ENCODE data around the gene MZB1. TPM values are rescaled to one million over a fixed set of nuclear protein-coding genes. Genes with fewer than 3 reads are reported as not detected.

MZB1 gene, protein sequence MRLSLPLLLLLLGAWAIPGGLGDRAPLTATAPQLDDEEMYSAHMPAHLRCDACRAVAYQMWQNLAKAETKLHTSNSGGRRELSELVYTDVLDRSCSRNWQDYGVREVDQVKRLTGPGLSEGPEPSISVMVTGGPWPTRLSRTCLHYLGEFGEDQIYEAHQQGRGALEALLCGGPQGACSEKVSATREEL
- not detected in 2 replicates for total RNA-seq (ENCODE audit: low replicate concordance)

DNA sequence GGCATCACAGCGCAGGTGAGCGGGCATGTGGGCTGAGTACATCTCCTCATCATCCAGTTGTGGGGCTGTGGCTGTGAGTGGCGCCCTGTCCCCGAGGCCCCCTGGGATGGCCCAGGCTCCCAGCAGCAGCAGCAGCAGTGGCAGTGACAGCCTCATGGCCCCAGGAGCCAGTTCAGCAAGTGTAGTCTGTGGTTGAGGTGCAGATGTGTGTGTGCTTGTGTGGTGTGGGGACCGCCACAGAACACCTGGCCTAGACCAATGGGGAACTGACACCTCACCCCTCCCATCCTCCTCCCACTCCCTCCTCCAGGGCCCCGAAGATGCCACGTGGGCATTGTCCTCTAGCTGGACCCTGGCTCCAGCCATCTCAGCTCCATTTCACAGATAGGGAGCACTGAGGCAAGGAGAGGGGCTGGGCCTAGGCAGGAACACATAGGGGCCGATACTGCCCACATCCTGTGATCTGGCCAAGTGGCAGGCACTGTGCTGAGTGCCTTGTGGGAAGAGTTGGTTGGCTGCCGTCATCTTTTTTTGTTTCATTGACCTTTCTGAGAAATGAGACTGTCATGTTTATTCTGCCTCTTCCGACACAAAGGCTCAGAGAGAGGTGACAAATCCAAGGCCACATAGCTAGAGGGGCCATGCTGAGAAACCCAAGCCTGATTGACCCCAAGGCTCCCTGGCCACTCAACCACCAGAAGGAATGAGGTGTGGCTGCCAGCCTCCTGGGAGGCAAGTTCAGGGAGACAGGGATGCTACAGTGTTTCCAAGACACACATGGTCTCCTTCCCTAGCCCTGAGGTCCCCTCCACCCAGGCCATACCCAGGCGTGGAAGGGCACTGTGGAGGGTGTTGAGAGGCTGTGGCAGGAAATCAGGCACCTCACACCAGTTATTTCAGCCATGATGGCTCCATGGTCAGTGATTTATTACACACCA lies at the start of gene MZB1:
TSS of gene MZB1 (minus strand) at position 213 of the 938 bp plus-strand sequence. CDS start at position 156, 57 bp downstream.

DNA sequence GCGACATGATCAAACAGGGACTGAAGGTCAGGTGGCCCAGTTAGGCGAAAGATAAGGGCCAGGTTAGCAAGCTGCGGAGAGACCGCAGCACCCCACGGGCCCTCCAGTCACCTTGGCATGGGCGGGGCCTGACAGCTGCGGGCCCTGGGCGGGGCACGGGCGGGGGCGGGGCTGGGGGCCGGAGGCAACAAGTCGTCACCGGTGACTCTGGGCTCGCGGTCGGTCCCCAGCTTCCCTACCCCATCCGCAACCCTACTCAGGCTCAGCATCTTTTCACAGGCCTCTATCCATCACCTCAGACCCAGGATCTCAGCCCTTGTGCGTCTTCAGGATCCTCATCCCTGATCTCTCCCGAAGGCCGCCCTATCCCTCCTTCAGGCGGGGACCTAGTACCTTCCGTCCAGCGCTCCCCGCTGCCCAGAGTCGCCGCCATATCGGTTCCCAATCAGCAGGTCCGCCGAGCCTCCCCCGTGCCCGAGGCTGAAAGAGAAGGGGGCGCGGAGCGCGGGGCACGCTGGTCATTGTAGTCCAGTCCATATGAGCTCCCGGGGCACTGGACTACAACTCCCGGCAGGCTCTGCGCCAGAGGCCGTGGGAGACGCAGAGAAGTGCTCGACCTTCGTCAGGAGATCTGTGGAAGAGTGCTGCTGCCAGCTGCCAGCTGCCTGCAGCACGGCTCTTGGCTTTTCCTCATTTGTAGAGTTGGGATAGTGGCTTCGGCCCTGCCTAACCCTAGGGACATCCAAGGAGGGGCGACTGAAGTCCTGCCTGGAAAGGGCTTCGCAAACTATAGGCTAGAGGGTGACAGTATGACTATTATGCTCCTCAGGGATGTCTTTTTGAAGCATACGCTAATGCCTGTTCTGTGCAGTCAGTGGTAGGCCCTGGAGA lies 49.5 kb upstream of the MZB1 start, which contains the start of gene DNAJC18:
TSS of gene DNAJC18 (minus strand) at position 513 of the 891 bp plus-strand sequence. CDS start at position 433, 80 bp downstream.

DNA sequence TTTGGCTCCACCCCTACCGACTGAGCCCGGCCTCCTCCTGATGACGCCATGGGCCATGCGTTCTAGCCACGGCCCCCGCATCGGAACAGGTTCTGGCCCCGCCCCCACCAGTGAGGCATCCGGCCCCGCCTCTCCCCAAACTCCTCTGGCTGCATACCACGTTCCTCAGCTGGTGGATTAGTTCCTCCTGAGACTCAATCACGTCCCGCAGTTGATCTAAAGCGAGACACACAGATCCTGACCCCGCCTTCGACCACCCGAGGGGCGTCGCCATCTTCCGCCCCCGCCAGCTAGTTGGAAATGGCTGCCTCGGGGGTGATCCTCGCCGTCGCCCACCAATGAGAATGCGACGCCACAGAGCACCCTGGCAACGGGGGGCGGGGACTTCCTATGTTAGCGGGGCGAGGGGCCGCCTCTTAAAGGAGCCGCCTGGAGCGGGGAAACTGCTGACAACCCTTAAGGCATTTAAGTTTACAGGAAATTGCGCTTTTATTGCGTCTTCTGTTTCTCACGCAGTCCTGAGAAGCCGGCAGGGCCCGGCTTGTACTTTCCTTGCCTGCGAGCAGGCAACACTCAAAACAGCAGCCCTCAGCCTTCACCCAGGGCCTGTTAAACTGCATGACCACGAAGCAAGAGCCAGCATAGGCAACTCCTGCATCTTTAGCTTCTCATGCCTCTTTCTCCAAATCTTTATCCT lies 14.2 kb upstream of the MZB1 start, which contains the start of gene SPATA24:
TSS of gene SPATA24 (minus strand) at position 303 of the 697 bp plus-strand sequence. CDS start at position 274, 29 bp downstream.

DNA sequence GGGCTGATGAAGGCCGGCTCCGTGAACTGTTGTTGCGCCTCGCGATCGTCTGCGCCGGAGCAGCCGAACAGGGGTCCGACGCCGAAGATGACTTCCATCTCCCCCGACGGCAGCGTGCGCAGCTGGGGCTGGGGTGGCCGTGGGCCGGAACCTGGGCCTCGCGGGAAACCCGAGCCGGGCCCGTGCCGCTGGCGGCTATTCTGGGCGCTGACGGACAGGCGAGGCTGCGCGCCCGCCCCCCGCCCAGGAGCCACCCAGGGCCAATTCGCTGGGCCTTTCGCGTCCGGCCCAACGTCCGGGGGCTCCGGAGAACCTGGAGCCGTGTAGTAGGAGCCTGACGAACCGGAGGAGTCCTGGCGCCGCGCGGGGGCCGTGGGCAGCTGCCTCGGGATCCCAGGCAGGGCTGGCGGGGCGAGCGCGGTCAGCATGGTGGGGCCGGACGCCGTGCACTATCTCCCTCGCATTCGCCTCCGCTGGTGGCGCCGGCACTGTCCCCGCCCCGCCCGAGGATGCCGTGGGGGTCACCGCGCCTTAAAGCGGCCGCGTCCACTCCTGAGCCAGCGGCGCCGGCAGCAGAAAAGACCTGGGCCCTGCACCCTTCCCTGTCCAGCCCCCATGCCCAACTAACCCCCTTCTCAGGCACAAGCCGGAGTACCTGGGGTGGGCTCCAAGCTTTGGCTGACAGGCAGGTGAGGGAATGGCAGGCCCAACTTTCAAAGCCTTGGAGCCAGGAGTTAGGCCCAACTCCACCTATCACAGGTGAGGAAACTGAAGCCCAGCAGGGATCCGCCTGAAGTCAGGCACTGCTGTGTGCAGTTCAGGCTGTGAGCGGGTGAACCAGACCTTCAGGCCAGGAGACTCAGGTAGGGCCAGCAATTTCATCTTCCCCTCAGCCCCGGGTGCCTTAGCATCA lies 5.2 kb upstream of the MZB1 start, which contains the start of gene PROB1:
TSS of gene PROB1 (minus strand) at position 451 of the 913 bp plus-strand sequence. CDS start at position 428, 23 bp downstream.

DNA sequence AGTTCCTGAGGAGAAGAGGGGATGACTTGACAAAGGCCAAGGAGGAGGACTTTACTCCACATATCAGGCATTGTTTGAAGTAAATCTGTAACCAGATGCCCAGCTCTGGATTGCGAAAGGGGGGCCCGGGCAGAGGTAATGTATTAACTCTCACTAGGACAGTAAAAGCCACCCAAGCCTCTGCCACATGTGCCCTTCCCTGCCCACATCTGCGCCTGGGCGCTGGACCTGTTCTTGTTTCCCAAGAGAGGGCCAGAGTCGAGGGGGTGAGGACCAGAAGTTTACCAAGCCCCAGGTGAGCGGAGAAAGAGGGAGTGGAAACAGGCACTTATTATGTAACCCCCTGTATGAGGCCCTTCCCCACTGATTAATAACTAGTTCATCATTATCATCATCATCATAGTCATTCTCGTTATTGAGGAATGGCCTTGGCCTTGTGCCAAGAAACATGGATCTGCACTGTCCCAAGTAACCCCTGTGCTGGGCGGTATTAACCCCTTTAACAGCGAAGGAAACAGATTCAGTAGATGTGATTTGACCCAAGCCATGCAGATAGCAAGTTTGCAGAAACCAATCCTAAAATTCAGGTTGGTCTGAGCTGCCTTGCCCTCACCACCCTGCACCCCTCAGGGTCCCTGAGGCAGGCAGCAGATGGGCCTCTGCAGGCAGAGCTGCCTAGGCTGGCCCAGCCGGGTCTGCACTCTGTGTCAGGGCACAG lies 6.3 kb downstream of the MZB1 start, which contains the start of gene SLC23A1:
TSS of gene SLC23A1 (minus strand) at position 23 of the 718 bp plus-strand sequence. CDS start 44 bp downstream, outside the sequence.

DNA sequence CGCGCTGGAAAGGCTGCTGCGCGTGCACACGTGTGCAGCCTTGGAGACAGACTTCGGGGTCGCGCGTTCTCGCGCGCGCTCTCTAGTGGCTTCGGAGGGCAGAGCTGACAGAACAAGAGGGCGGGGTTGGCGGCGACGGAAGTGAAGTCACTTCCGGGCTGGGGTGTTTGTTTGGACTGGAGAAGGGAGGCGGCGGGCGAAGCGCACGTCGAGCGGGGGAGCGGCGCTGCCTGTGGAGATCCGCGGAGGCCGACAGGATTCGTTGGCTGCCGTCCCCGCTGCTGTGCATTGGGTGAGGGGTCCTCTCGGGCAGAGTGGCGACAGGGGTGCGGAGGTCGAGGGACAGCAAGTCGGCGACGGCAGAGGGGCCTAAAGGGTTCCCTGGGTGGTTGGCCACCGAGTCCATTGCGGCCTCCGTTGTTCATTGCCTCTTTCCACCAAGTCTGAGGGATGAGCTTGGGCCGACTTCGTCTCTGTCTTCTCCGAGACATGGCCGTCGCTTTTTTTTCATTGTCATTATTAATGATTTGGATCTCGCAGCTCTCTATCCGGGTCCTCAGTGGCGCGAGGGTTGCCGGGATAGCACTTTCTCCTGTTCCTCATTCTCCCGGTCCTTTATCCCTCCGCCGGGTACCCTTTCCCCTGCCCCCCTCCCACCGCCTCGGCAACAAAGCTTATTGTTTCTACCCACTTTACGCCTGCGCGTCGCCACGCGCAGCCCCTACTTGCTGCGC lies 47.9 kb downstream of the MZB1 start, which contains the start of gene PAIP2:
TSS of gene PAIP2 (plus strand) at position 166 of the 734 bp plus-strand sequence. CDS start 21,931 bp downstream, outside the sequence.

Other genes with a start within 250 kb of the MZB1 start
- 101 and 184 TPM in 2 replicates for gene SIL1, start 191.5 kb downstream of the MZB1 start, total RNA-seq (ENCODE audit: low replicate concordance)
- 166 and 196 TPM in 2 replicates for gene MATR3, start 96.2 kb downstream of the MZB1 start, total RNA-seq (ENCODE audit: low replicate concordance)
- 71.9 and 104 TPM in 2 replicates for gene PAIP2, start 48.1 kb downstream of the MZB1 start, total RNA-seq (ENCODE audit: low replicate concordance)
- gene SLC23A1, start 6.6 kb downstream of the MZB1 start, total RNA-seq (ENCODE audit: low replicate concordance) = not detected in 2 replicates
- gene PROB1, start 5.2 kb upstream of the MZB1 start, total RNA-seq (ENCODE audit: low replicate concordance) = 0.35 and 0.38 TPM in 2 replicates
- 3.5 and 7.9 TPM in 2 replicates for gene SPATA24, start 14.2 kb upstream of the MZB1 start, total RNA-seq (ENCODE audit: low replicate concordance)
- gene DNAJC18, start 49.6 kb upstream of the MZB1 start, total RNA-seq (ENCODE audit: low replicate concordance) = 4.8 and 7.5 TPM in 2 replicates
- gene ECSCR, start 72.8 kb upstream of the MZB1 start, total RNA-seq (ENCODE audit: low replicate concordance) = 0.23 and 12.6 TPM in 2 replicates
- not detected in 2 replicates for gene SMIM33, start 81.1 kb upstream of the MZB1 start, total RNA-seq (ENCODE audit: low replicate concordance)
- 28.4 and 47.8 TPM in 2 replicates for gene STING1, start 92.8 kb upstream of the MZB1 start, total RNA-seq (ENCODE audit: low replicate concordance)
- 24.7 and 42.0 TPM in 2 replicates for gene UBE2D2, start 171.4 kb upstream of the MZB1 start, total RNA-seq (ENCODE audit: low replicate concordance)